Measurements from ENCODE around the gene CBLN3.

GRCh38 chr14:24426912-24427536 lies 2.4 kb downstream of the CBLN3 start:
- TF ChIP-seq CTCF (IDR thresholded peaks at IDR 0.05), result no peak
- TF ChIP-seq EZH2phosphoT487 (IDR thresholded peaks at IDR 0.05), result no peak

Measured in neural progenitor cell (in vitro differentiated cells).